Right lobe of liver (tissue), 6 donors: ENCODE data around the gene S100P. TPM values are rescaled to one million over a fixed set of nuclear protein-coding genes. Genes with fewer than 3 reads are reported as not detected.

ENCODE experiments used
- ATAC-seq, 4 donors: fragments of 200-7000 bp; cut with Tn5 transposase; one replicate each; pipeline ENCODE4 v1.9.1; 2020; ENCODE audit warnings: mild to moderate bottlenecking in 4 of 4, moderate library complexity in 4 of 4
- DNase-seq, 3 donors: peaks; one replicate each; pipeline ENCODE4 v3.0.0-alpha.2; 2020
- H3K27ac ChIP-seq, 3 donors: fragments of 200-600 bp; one replicate each; pipeline ENCODE4 v1.8.0; 2022
- H3K27me3 ChIP-seq, 2 donors: fragments of 200-600 bp; one replicate each; pipeline ENCODE4 v1.8.0; 2022
- H3K36me3 ChIP-seq, 4 donors: fragments of 200-600 bp; sonication (generic) in 1 of 4; one replicate each; pipeline versions ENCODE4 v1.5.1 to v1.8.0; 2017 to 2022; ENCODE audit warnings: control low read depth in 1 of 4
- H3K4me1 ChIP-seq, 4 donors: fragments of 200-600 bp; sonication (generic) in 1 of 4; one replicate each; pipeline versions ENCODE4 v1.5.1 to v1.8.0; 2017 to 2022; ENCODE audit warnings: control low read depth in 1 of 4
- H3K4me3 ChIP-seq, 3 donors: fragments of 200-600 bp; one replicate each; pipeline ENCODE4 v1.8.0; 2022
- H3K9me3 ChIP-seq, 4 donors: fragments of 200-600 bp; sonication (generic) in 1 of 4; one replicate each; pipeline versions ENCODE4 v1.5.1 to v1.8.0; 2017 to 2022; ENCODE audit warnings: control low read depth in 1 of 4
- POLR2A ChIP-seq: fragments of 450-650 bp; IDR thresholded peaks from one replicate; pipeline ENCODE4 v1.6.1; 2017; ENCODE audit warnings: antibody characterized with exemption, mild to moderate bottlenecking
- WGBS: methylation state at CpG from one replicate; pipeline ENCODE4 v1.1.6; 2018; ENCODE audit warnings: low coverage, low lambda C conversion rate; ENCODE audit not compliant: insufficient coverage; ENCODE audit errors: missing lambda C conversion rate; 5-methylcytosine and 5-hydroxymethylcytosine counted together
- intact Hi-C, 2 donors: fragments of 100-400 bp; cut with DNase I; formaldehyde crosslinking; loops; one replicate each; pipeline versions ENCODE4 v1.11.2 to v1.14.1; 2022
- total RNA-seq, 6 experiments: library from RNA; depleted of rRNA in 2 of 6; stranded (reverse); fragments of >200 nt in 2 of 6; fragmentation: NEBNext Ultra II Directional in 3 of 6; extraction: Animal tissue kit (Norgen Biotek cat#: 25700) in 3 of 6; gene quantifications; one replicate each; pipeline versions ENCODE4 v1.1.0 to v1.2.4, GENCODE V29; 2016 to 2023
- TF ChIP-seq, protein P1 (sequence below), 4 donors: fragments of 200-600 bp in 3 of 4; fragments of 450-650 bp in 1 of 4; IDR thresholded peaks; one replicate each; pipeline versions ENCODE4 v1.5.1 to v1.8.0; 2016 to 2022; ENCODE audit warnings: antibody characterized with exemption in 4 of 4, mild to moderate bottlenecking in 2 of 4
- donor health status: DM: no; HTN: yes; CAD: no.
- donor health status: DM: no; HTN: no; CAD: no.
- donor health status: DM: no; HTN: no; CAD: no.
- donor health status: DM: no; HTN: yes; CAD: no.
- donor health status: DM: no; HTN: yes; CAD: no.

The S100P gene
- total RNA-seq, 6 experiments from 2014 or later: 0.59 to 6.3 (median 2.7) TPM

DNA sequence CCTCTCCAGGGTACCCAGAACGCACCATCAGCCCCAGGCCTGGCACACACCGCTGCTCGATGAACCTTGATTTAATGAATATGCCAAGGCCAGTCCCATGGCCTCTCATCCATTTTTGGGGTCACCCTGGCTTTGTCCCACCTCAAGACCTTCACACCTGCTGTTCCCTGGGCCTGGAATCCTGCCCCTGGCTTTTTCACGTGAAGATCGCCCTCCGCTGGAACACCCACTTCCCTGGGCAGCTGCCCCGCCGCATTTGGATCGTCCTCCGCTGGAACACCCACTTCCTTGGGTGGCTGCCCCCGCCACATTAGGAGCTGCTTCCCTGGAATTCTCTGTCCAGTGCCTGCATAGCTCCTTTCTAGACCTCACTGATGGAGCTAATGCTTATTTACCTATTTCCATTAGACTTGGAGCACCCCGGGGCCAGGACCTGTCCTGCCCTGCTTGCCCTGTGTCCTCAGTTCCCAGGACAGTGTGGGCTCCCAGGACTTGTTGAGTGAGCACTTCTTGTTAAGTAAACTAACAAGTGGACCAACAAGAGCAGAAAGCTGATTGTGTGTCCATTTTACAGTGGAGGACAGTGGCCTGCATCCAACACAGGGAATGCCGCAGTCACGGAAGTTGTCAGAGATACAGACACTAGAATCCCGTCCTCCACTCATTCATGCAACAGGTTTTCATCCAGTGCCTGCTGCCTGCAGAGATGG, 34.8 kb downstream of the S100P start:
- intact Hi-C loops: loop anchor here in 1 of 2 donors (10.0 kb wide), 1 partner anchor 346 kb away; no protein-coding TSS in a partner anchor
- no peaks in the 10 kb centered on the region for H3K36me3 ChIP-seq
- ATAC-seq (peak in 3 of 4 donors; percentile 37 to 58 (median 55)), DNase-seq (peak in 2 of 3 donors; percentile 87 to 89)
- no peaks in the 10 kb centered on the region for H3K9me3 ChIP-seq
- 66% methylated on average over 11 of the region's 15 CpGs for WGBS
- peak overlapping the region in 1 of 3 donors; percentile 16 for H3K4me3 ChIP-seq
- peaks cover 0 to 42% (median 16%) of the 10 kb centered on the region in 4 donors for H3K4me1 ChIP-seq
- H3K27me3 ChIP-seq: no peaks in the 10 kb centered on the region
- peak overlapping the region in 1 of 3 donors; percentile 62 for H3K27ac ChIP-seq
- TF ChIP-seq, protein P1, sequence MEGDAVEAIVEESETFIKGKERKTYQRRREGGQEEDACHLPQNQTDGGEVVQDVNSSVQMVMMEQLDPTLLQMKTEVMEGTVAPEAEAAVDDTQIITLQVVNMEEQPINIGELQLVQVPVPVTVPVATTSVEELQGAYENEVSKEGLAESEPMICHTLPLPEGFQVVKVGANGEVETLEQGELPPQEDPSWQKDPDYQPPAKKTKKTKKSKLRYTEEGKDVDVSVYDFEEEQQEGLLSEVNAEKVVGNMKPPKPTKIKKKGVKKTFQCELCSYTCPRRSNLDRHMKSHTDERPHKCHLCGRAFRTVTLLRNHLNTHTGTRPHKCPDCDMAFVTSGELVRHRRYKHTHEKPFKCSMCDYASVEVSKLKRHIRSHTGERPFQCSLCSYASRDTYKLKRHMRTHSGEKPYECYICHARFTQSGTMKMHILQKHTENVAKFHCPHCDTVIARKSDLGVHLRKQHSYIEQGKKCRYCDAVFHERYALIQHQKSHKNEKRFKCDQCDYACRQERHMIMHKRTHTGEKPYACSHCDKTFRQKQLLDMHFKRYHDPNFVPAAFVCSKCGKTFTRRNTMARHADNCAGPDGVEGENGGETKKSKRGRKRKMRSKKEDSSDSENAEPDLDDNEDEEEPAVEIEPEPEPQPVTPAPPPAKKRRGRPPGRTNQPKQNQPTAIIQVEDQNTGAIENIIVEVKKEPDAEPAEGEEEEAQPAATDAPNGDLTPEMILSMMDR (IDR thresholded peaks at IDR 0.05): no peak
- no peak for TF ChIP-seq POLR2A

DNA sequence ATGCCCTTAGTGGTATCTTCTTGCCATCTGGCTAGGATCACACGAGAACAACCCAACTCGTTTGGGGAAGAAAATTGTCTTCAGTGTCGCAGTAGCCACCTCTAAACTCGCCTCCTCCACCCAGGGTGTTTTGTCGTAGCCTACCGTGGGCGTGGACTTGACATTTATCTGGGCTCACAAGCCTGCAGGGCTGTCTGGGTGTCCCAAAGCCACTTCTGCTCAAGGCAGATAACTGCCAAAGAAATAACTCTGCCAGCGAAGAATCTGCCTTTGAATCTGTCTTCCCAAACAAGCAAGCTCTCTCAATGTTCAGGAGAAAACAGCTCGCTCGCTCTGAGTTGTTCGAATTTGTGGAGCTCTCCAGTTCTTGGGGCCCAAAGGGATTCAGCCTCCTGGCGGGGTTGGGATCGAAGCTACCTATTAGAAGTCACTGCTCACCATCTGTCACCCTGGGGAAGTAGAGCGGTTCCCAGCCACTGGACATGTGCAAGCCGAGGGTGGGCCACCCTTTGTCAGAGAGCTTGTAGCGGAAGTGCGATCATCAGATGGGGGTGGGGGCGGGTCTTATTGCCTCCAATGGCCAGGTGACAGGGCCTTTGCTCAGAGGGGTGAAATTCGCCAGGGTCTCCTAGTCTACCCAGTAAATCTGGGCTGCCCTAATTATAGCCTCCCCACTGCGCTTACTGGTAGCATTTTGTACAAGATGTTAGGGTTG, 37.1 kb downstream of the S100P start:
- TF ChIP-seq, protein P1 (IDR thresholded peaks at IDR 0.05): no peak
- no peak for TF ChIP-seq POLR2A
- intact Hi-C loops: no loop called here
- H3K36me3 ChIP-seq: no peaks in the 10 kb centered on the region
- H3K9me3 ChIP-seq: no peaks in the 10 kb centered on the region
- ATAC-seq (no peak), DNase-seq (no peak)
- H3K4me1 ChIP-seq: peaks cover 0 to 62% (median 20%) of the 10 kb centered on the region in 4 donors
- H3K27me3 ChIP-seq: no peaks in the 10 kb centered on the region
- no peak overlapping the region for H3K4me3 ChIP-seq
- H3K27ac ChIP-seq: peak overlapping the region in 1 of 3 donors; percentile 94
- WGBS: 68% methylated on average over 7 of the region's 20 CpGs

DNA sequence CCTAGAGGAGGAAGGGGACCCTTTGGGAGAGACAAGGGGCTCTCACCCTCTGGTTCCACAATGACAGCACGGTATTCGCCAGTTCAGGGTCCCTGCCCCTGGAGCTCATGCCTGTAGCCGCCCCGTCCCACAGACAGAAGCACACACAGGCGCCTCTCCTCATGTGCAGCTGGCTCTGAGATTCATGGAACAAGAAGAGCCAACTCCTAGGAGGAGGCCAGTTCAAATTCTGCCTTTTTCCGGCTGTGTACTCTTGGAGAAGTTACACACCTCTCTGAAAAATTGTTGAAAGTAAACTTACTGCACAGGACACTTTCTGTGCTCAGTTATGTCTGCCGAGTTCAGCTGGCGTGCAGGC, 37.6 kb downstream of the S100P start:
- peak overlapping the region in 1 of 3 donors; percentile 94 for H3K27ac ChIP-seq
- H3K4me1 ChIP-seq: peaks cover 0 to 65% (median 20%) of the 10 kb centered on the region in 4 donors
- H3K27me3 ChIP-seq: no peaks in the 10 kb centered on the region
- H3K4me3 ChIP-seq: no peak overlapping the region
- H3K36me3 ChIP-seq: no peaks in the 10 kb centered on the region
- DNase-seq (no peak), ATAC-seq (no peak)
- TF ChIP-seq POLR2A: no peak
- TF ChIP-seq, protein P1 (IDR thresholded peaks at IDR 0.05): no peak
- intact Hi-C loops: no loop called here
- no peaks in the 10 kb centered on the region for H3K9me3 ChIP-seq
- WGBS: 86% methylated on average over 3 of the region's 8 CpGs

DNA sequence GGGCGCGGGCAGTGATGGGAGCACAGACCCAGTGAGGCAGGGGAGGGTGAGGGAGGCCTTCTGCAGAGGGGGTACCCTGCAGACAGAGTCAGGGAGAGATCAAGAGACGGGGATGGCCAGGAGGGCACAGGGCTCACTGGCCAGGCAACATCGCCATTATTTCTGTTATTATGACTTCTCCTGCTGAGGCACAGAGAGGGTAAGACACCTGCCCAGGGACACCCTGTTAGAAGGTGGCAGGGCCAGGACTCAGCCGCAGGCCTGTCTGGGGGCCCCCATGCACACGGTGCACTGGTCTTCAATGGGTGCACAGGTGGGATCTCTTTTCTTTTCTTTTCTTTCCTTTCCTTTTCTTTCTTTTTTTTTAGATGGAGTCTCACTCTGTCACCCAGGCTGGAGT, 38.1 kb downstream of the S100P start:
- Histone ChIP-seq H3K4me3 (no peak overlapping the region), H3K9me3 (no peaks in the 10 kb centered on the region), H3K27me3 (no peaks in the 10 kb centered on the region), H3K27ac (peak overlapping the region in 1 of 3 donors; percentile 94), H3K4me1 (peaks cover 0 to 65% (median 20%) of the 10 kb centered on the region in 4 donors), H3K36me3 (no peaks in the 10 kb centered on the region)
- ATAC-seq: no peak
- WGBS: 100% methylated on average over 2 of the region's 6 CpGs
- no peak for TF ChIP-seq POLR2A
- TF ChIP-seq, protein P1 (IDR thresholded peaks at IDR 0.05): no peak
- no peak for DNase-seq
- intact Hi-C loops: no loop called here
